Epithelial cell of proximal tubule (primary cell): ENCODE results near the gene TTF1. TPM values are rescaled to one million over a fixed set of nuclear protein-coding genes. Genes with fewer than 3 reads are reported as not detected.

Experiments used
- DNase-seq: peaks from one replicate; pipeline ENCODE4 v3.0.0-alpha.2; 2011; ENCODE audit warnings: low read depth
- H3K4me3 ChIP-seq: 2 replicates; pipeline ENCODE4 v1.5.1; 2011; ENCODE audit warnings: low read depth, mild to moderate bottlenecking, low read length
- CTCF ChIP-seq: conservative IDR thresholded peaks from 2 replicates; pipeline ENCODE4 v1.5.1; 2012; ENCODE audit warnings: low read depth, mild to moderate bottlenecking, low read length
- total RNA-seq: library from RNA; depleted of rRNA; stranded (reverse); fragments of >200 nt; gene quantifications from 2 replicates; pipeline ENCODE4 v1.2.3, GENCODE V29; 2015

TTF1 gene
- total RNA-seq, 1 donor from 2014 or later = 29.8 TPM

DNA sequence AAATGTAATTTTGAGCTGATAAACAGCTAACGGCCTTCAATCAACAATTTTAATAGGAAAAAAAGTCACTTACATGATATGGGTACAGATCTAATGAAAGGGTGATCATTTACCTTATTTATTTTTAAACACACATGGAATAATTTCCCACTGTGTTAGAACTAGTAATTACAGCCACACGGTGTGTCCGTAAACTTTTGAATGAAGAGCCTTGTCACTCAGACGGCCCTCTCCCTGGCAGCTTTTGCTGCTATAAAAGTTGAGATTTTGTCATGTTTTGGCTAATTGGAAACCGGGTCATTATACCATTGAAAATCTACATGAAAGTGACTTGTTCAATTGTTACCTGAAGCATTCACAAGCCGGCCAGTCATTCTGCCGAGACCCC is 19.0 kb upstream of the TTF1 start:
- TF ChIP-seq CTCF = no peak
- no peak for DNase-seq
- H3K4me3 ChIP-seq = no peak overlapping the region

- TF ChIP-seq CTCF = no peak
- H3K4me3 ChIP-seq = no peak overlapping the region
- no peak for DNase-seq
Observed at GRCh38 chr9:132424857-132425674, 18.4 kb upstream of the TTF1 start.

- H3K4me3 ChIP-seq = no peak overlapping the region
- no peak for TF ChIP-seq CTCF
- DNase-seq = no peak
Observed at GRCh38 chr9:132423503-132423902, 16.9 kb upstream of the TTF1 start.

DNA sequence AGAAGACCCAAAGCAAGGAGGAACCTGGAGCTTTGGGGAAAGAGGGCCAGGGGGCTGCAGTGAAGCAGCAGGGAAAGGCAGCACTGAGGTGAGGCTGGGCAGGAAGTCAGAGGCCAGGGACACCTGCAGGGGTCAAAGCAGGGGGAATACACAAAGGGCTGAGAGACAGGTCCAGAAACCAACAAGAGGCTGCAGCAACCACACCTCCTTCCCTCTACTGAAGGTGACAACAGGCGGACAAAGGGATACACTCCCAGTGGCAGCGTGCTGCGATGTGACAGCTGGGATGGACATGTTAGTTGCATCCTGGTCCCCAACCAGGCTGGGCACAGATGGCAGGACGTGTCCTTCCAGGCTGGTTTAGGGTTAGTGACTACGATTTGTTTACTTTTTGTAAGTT is 15.9 kb upstream of the TTF1 start:
- TF ChIP-seq CTCF = no peak
- H3K4me3 ChIP-seq = no peak overlapping the region
- DNase-seq = no peak

GRCh38 chr9:132418726-132419363 is 12.2 kb upstream of the TTF1 start:
- TF ChIP-seq CTCF = no peak
- no peak for DNase-seq
- H3K4me3 ChIP-seq = no peak overlapping the region

DNA sequence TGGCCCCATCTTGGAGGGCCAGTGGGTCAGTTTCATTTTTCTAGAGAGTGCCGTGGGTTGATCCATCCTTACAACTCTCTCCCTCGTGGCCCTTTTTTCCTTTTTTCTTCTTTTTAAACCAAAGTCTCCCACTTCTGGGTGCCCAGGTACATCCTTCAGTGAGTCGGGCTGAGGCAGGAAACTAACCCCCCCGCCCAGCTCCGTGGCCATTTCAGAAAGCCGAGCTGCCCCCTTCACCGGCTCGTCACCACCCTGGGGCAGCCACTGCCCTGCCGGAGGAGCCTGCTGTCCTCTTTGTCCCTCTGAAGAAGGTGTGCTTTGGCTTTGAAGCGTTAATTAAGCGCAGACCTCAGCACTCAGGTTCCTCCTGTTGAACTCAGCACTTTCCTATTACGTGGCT is 8.5 kb upstream of the TTF1 start:
- DNase-seq = no peak
- TF ChIP-seq CTCF = no peak
- no peak overlapping the region for H3K4me3 ChIP-seq
